ENCODE measurements around the gene LGI1. TPM values are rescaled to one million over a fixed set of nuclear protein-coding genes. Genes with fewer than 3 reads are reported as not detected.

Gene LGI1
- total RNA-seq, 1 donor from 2014 or later: not detected

GRCh38 chr10:93755443-93756116 lies 2.2 kb upstream of the LGI1 start:
- no peak for DNase-seq

GRCh38 chr10:93756118-93756517 lies 1.6 kb upstream of the LGI1 start:
- no peak for DNase-seq

GRCh38 chr10:93757136-93757535 lies 600 bp upstream of the LGI1 start:
- no peak for DNase-seq

GRCh38 chr10:93758508-93758885 lies 761 bp downstream of the LGI1 start:
- DNase-seq: no peak

GRCh38 chr10:93758891-93759410 lies 1.2 kb downstream of the LGI1 start:
- DNase-seq: no peak

GRCh38 chr10:93760490-93760889 lies 2.8 kb downstream of the LGI1 start:
- no peak for DNase-seq

GRCh38 chr10:93762979-93763391 lies 5.2 kb downstream of the LGI1 start:
- DNase-seq: no peak

GRCh38 chr10:93766918-93767317 lies 9.2 kb downstream of the LGI1 start:
- no peak for DNase-seq

- no peak for DNase-seq
Measured at GRCh38 chr10:93767724-93768399, 10.1 kb downstream of the LGI1 start.

- DNase-seq: no peak
Measured at GRCh38 chr10:93768892-93769291, 11.2 kb downstream of the LGI1 start.

GRCh38 chr10:93771354-93771753 lies 13.6 kb downstream of the LGI1 start:
- DNase-seq: no peak

GRCh38 chr10:93773120-93773519 lies 15.4 kb downstream of the LGI1 start:
- DNase-seq: no peak

- no peak for DNase-seq
Measured at GRCh38 chr10:93773705-93774104, 16.0 kb downstream of the LGI1 start.

- no peak for DNase-seq
Measured at GRCh38 chr10:93775356-93775755, 17.6 kb downstream of the LGI1 start.

GRCh38 chr10:93777092-93777491 lies 19.4 kb downstream of the LGI1 start:
- DNase-seq: no peak

GRCh38 chr10:93784059-93784458 lies 26.3 kb downstream of the LGI1 start:
- DNase-seq: no peak

GRCh38 chr10:93788413-93789208 lies 30.9 kb downstream of the LGI1 start:
- DNase-seq: no peak

GRCh38 chr10:93790439-93790838 lies 32.7 kb downstream of the LGI1 start:
- no peak for DNase-seq

- no peak for DNase-seq
Measured at GRCh38 chr10:93796167-93796566, 38.4 kb downstream of the LGI1 start.

GRCh38 chr10:93797825-93798224 lies 40.1 kb downstream of the LGI1 start:
- DNase-seq: no peak

GRCh38 chr10:93799155-93799708 lies 41.5 kb downstream of the LGI1 start:
- DNase-seq: no peak

- DNase-seq: no peak
Measured at GRCh38 chr10:93804200-93804599, 46.5 kb downstream of the LGI1 start.

- DNase-seq: no peak
Measured at GRCh38 chr10:93806903-93807302, 49.2 kb downstream of the LGI1 start.

All from dermis blood vessel endothelial cell (primary cell).